Aorta (tissue), 5 donors: Measurements from ENCODE around the gene SDR42E2. TPM values are rescaled to one million over a fixed set of nuclear protein-coding genes. Genes with fewer than 3 reads are reported as not detected.
"Not testable (repeated sequence)": the region's sequence is repeated elsewhere in the genome, so short reads cannot be mapped to it uniquely, and the experiment has no call there.

Experiments
- ATAC-seq: fragments of 200-7000 bp; cut with Tn5 transposase; one replicate; pipeline ENCODE4 v1.9.1; 2022; ENCODE audit warnings: moderate library complexity; ENCODE audit not compliant: low FRiP score
- DNase-seq, 2 donors: peaks; one replicate each; pipeline ENCODE4 v3.0.0-alpha.2; 2020
- H3K27ac ChIP-seq, 2 donors: one replicate each; pipeline ENCODE4 v1.5.1; 2013; ENCODE audit warnings: low read length in 2 of 2, mild to moderate bottlenecking in 2 of 2, moderate library complexity in 2 of 2, control low read depth in 1 of 2, inconsistent platforms in 1 of 2, low read depth in 1 of 2
- H3K27me3 ChIP-seq, 2 donors: one replicate each; pipeline ENCODE4 v1.6.1; 2013; ENCODE audit warnings: control low read depth in 1 of 2, low read length in 1 of 2, mild to moderate bottlenecking in 1 of 2, moderate library complexity in 1 of 2; ENCODE audit not compliant: insufficient read depth in 2 of 2, control insufficient read depth in 1 of 2
- H3K36me3 ChIP-seq, 2 donors: one replicate each; pipeline ENCODE4 v1.6.1; 2013; ENCODE audit warnings: control low read depth in 1 of 2, low read length in 1 of 2, mild to moderate bottlenecking in 1 of 2; ENCODE audit not compliant: insufficient read depth in 2 of 2, control insufficient read depth in 1 of 2
- H3K4me1 ChIP-seq, 2 donors: one replicate each; pipeline ENCODE4 v1.6.1; 2013; ENCODE audit warnings: low read length in 2 of 2, control low read depth in 1 of 2, mild to moderate bottlenecking in 1 of 2, moderate library complexity in 1 of 2; ENCODE audit not compliant: insufficient read depth in 2 of 2, control insufficient read depth in 1 of 2
- H3K4me3 ChIP-seq, 2 donors: one replicate each; pipeline ENCODE4 v1.5.1; 2013; ENCODE audit warnings: low read length in 2 of 2, control low read depth in 1 of 2, mild to moderate bottlenecking in 1 of 2
- H3K9me3 ChIP-seq: one replicate; pipeline ENCODE4 v1.6.1; 2013; ENCODE audit warnings: mild to moderate bottlenecking, low read length; ENCODE audit not compliant: control insufficient read depth
- WGBS, 2 donors: extraction: QIAGEN DNeasy Blood & Tissue Kit; methylation state at CpG; one replicate each; pipeline ENCODE4 v1.1.7; 2013; 5-methylcytosine and 5-hydroxymethylcytosine counted together
- intact Hi-C, 2 donors: fragments of 100-400 bp; cut with DNase I; formaldehyde crosslinking; loops; one replicate each; pipeline versions ENCODE4 v1.14.2 to v1.15.0; 2022
- polyA plus RNA-seq, 2 donors: library from polyadenylated mRNA; stranded (reverse); fragments of 200-250 nt; gene quantifications; one replicate each; pipeline ENCODE4 v1.2.3, GENCODE V29; 2013
- total RNA-seq, 2 donors: library from RNA; stranded (reverse); fragmentation: NEBNext Ultra II Directional; extraction: Animal tissue kit (Norgen Biotek cat#: 25700); gene quantifications; one replicate each; pipeline ENCODE4 v1.2.1, GENCODE V29; 2021
- donor health status: healthy with polysubstance abuse.
- donor health status: Bipolar disorder and iron deficiency.
- donor health status: DM: no; HTN: no; CAD: no.
- donor health status: DM: no; HTN: no; CAD: no.
- donor health status: DM: yes; HTN: yes; CAD: no.

The SDR42E2 gene
- total and polyA plus RNA-seq, 4 donors: 0.10 TPM; not detected in 3

DNA sequence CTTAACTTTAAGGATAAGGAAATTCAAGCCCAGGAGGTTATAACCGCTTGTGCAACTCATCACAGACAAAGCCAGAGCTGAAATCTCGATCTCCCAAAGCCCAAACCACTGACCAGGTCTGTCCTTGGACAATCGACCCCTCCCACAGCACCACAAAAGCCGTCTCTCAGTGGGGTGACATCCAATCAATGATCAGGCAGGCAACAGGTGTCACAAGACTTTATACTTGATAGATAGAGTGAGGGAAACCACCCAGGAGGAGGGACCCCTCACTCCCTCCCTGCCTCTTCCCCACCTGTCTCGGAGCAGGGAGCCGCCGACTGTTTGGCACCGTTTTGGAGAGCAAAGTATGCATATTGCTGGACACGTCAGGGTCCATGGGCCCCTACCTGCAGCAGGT, 14.5 kb upstream of the SDR42E2 start:
- intact Hi-C loops: no loop called here
- ATAC-seq (no peak), DNase-seq (no peak)
- 62 to 63% methylated on average over 9 of the region's 9 CpGs for WGBS, 2 donors
- Histone ChIP-seq H3K9me3 (no peaks in the 10 kb centered on the region), H3K4me1 (no peaks in the 10 kb centered on the region), H3K36me3 (no peaks in the 10 kb centered on the region), H3K27me3 (no peaks in the 10 kb centered on the region), H3K4me3 (no peak overlapping the region), H3K27ac (no peak overlapping the region)

DNA sequence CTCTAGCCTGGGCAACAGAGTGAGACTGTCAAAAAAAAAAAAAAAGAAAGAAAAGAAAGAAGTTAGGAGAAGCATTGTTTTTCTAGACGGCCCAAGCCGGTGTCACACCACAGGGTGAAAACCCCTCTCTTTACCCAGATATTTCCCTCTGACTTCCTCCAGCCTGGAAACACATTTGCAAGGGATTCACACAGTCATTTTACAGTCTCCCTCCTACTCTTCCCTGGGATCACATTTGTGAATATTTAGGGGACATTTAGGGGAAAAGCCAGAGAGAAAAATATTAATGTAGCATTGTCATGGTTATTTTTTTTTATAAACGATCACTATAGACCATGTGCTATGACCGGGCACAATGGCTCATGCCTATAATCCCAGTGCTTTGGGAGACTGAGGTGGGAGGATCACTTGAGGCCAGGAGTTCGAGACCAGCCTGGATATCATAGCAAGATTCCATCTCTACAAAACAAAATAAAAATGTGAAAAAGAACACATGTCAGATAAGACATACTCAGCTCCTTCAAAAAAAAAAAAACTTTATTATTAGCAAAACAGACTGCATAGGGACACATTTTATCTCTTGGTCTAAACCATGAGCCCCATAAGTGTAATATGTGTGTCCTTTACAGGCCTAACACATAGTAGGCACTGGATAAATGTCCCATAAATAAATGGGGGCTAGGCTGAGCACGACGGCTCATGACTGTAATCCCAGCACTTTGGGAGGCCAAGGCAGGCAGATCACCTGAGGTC, 10.9 kb upstream of the SDR42E2 start:
- Histone ChIP-seq H3K4me1 (no peaks in the 10 kb centered on the region), H3K9me3 (no peaks in the 10 kb centered on the region), H3K27me3 (no peaks in the 10 kb centered on the region), H3K36me3 (no peaks in the 10 kb centered on the region), H3K27ac (no peak overlapping the region), H3K4me3 (no peak overlapping the region)
- WGBS, 2 donors: 76 to 77% methylated on average over 7 of the region's 7 CpGs
- intact Hi-C loops: no loop called here
- DNase-seq (no peak), ATAC-seq (no peak)

DNA sequence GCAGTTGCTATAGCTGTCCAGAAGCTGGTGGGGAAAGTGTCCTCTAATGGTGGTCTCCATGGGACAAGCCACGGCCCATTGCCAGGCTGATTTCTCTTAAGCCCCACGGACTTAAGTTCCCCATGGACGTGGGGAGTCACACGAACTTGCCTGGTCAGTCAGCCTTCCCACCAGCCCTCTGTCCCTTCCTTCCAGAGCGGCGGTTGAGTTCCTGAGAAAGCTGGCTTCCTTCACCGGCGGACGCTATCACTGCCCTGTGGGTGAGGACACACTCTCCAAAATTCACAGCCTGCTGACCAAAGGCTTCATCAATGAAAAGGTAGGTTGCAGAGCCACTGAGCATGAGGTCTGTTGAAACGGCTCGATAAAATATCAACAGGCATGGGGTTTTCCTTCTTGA, 10.0 kb upstream of the SDR42E2 start:
- H3K9me3 ChIP-seq: no peaks in the 10 kb centered on the region
- no peaks in the 10 kb centered on the region for H3K27me3 ChIP-seq
- no peak overlapping the region for H3K27ac ChIP-seq
- intact Hi-C loops: no loop called here
- 81 to 84% methylated on average over 11 of the region's 11 CpGs for WGBS, 2 donors
- no peaks in the 10 kb centered on the region for H3K4me1 ChIP-seq
- no peak for DNase-seq
- ATAC-seq: no peak
- no peak overlapping the region for H3K4me3 ChIP-seq
- H3K36me3 ChIP-seq: no peaks in the 10 kb centered on the region

DNA sequence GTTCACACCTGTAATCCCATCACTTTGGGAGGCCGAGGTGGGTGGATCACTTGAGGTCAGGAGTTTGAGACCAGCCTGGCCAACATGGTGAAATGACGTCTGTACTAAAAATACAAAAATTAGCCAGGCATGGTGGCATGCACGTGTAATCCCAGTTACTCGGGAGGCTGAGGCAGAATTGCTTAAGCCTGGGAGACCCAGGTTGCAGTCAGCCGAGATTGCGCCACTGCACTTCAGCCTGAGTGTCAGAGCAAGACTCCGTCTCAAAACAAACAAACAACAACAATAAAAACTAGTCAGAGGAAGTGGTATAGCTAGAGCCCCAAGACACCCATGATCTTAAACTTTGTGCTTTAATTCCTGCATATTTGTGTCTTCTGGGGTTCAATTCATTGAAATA, 9.2 kb upstream of the SDR42E2 start:
- intact Hi-C loops, ATAC-seq: not testable (repeated sequence)
- 65 to 66% methylated on average over 7 of the region's 7 CpGs for WGBS, 2 donors

DNA sequence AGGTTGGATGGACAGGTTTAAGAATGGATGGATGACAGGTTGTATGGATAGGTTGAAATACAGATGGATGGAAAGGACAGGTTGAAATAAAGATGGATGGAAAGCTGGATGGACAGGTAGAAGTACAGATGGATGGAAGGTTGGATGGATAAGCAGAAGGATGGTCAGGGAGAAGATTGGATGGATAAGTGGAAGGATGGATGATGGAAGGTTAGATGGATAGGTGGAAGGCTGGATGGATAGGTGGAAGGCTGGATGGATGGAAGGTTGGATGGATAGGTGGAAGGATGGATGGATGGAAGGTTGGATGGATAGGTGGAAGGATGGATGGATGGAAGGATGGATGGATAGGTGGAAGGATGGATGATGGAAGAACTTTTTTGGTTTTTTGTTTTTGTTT, 905 bp upstream of the SDR42E2 start:
- Histone ChIP-seq H3K27me3 (no peaks in the 10 kb centered on the region), H3K36me3 (no peaks in the 10 kb centered on the region), H3K9me3 (peaks cover 2% of the 10 kb centered on the region), H3K4me1 (no peaks in the 10 kb centered on the region), H3K4me3 (no peak overlapping the region), H3K27ac (no peak overlapping the region)
- DNase-seq (no peak), ATAC-seq (no peak)
- intact Hi-C loops: no loop called here

More for the DNA sequence above, 9.2 kb upstream of the SDR42E2 start:
- H3K36me3 ChIP-seq, H3K27ac ChIP-seq, H3K4me1 ChIP-seq, H3K4me3 ChIP-seq, H3K9me3 ChIP-seq, H3K27me3 ChIP-seq, DNase-seq: not testable (repeated sequence)

DNA sequence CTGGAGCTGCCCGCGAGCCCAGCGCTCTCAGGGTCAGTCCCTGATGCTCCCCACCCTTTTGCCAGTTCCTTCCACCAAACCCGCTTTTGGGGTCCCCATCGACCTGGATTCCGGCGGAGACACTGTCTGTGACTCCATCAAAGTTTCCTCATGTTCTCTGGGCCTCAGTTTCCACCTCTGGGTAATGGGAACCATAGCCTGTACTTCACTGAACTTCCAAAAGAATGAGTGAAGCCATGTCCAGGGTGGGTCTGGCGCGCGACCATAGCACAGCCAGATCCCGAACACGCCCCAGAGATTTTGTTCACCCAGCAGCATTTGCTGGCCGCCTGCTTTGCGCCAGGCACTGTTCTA, 327 bp downstream of the SDR42E2 start:
- intact Hi-C loops: no loop called here
- no peak for ATAC-seq
- H3K9me3 ChIP-seq: peaks cover 3% of the 10 kb centered on the region
- no peak overlapping the region for H3K27ac ChIP-seq
- no peaks in the 10 kb centered on the region for H3K27me3 ChIP-seq
- WGBS, 2 donors: 29 to 31% methylated on average over 14 of the region's 14 CpGs
- H3K4me3 ChIP-seq: no peak overlapping the region
- no peak for DNase-seq
- H3K36me3 ChIP-seq: no peaks in the 10 kb centered on the region
- no peaks in the 10 kb centered on the region for H3K4me1 ChIP-seq

DNA sequence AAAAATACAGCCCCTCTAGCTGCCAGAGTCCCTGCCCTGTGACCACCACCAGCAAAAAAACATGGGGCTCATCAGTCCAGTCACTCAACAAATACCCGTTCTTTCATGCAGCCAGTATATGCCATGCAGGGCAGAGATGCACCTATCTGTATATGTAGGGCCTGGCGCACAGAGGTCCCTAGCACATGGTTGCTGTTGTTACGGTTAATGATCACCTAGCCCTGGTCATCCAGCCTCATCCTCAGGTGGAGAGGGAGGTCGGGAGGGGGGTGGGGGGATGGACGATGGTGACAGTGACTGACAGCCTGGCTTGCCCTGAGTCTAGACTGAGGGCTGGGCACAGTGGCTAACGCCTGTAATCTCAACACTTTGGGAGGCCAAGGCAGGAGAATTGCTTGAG, 1.5 kb downstream of the SDR42E2 start:
- Histone ChIP-seq H3K4me3 (no peak overlapping the region), H3K9me3 (peaks cover 3% of the 10 kb centered on the region), H3K27ac (no peak overlapping the region), H3K27me3 (no peaks in the 10 kb centered on the region), H3K36me3 (no peaks in the 10 kb centered on the region), H3K4me1 (no peaks in the 10 kb centered on the region)
- ATAC-seq (no peak), DNase-seq (no peak)
- 84 to 87% methylated on average over 6 of the region's 6 CpGs for WGBS, 2 donors
- intact Hi-C loops: no loop called here

DNA sequence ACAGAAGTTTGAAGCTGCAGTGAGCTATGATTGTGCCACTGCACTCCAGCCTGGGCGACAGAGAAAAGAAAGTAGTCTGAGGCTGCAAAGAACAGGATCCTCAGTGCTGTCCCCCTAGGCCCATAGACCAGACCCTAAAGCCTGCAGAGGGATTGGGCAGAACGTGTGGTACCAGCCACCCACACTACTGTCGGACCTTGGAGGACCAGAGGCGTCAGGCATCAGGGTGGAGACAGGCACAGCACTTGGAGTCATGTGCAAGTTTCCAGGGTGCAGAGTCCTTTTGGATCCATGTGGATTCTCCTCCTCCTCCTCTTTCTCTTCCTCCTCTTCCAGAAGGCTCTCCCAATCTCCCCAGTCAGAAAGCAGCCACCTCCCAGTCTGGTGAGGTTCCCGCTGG, 2.2 kb downstream of the SDR42E2 start:
- ATAC-seq (no peak), DNase-seq (no peak)
- Histone ChIP-seq H3K4me1 (no peaks in the 10 kb centered on the region), H3K27ac (no peak overlapping the region), H3K4me3 (no peak overlapping the region), H3K27me3 (no peaks in the 10 kb centered on the region), H3K9me3 (peaks cover 3% of the 10 kb centered on the region), H3K36me3 (no peaks in the 10 kb centered on the region)
- intact Hi-C loops: no loop called here
- WGBS, 2 donors: 87% methylated on average over 5 of the region's 5 CpGs

DNA sequence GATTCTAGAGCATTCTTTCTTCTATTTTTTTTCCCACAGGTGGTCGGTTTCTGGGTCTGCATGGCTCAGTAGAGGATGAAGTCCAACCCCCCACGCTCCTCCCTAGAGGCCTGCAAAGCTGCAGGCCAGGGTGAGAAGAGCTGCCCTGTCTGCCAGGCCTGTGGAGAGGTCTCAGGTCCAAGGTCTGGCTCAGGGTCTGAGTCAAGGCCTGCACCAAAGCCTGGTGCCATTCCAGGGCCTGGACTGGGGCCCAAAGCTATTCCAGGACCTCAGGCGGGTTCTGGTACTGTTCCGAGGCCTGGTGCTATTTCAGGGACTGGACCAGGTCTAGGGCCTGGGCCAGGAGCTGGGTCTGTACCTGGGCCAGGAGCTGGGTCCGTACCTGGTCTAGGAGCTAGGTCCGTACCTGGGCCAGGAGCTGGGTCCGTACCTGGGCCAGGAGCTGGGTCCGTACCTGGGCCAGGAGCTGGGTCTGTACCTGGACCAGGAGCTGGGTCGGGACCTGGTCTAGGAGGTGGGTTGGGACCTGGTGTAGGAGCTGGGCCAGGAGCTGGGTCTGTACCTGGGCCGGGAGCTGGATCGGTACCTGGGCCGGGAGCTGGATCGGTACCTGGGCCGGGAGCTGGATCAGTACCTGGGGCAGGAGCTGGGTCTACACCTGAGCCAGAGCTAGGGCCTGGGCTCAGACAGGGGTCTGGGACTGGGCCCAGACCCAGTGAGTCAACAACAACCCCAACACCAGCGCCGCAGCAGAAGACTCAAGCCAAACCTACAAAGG, 3.4 kb downstream of the SDR42E2 start:
- WGBS, 2 donors: 82 to 85% methylated on average over 14 to 16 of the region's 16 CpGs
- Histone ChIP-seq H3K4me1 (no peaks in the 10 kb centered on the region), H3K36me3 (no peaks in the 10 kb centered on the region), H3K27ac (no peak overlapping the region), H3K27me3 (no peaks in the 10 kb centered on the region), H3K4me3 (no peak overlapping the region), H3K9me3 (peaks cover 3% of the 10 kb centered on the region)
- ATAC-seq (no peak), DNase-seq (no peak)
- intact Hi-C loops: no loop called here
